Measurements from ENCODE around the gene WDR72.

Gene WDR72

DNA sequence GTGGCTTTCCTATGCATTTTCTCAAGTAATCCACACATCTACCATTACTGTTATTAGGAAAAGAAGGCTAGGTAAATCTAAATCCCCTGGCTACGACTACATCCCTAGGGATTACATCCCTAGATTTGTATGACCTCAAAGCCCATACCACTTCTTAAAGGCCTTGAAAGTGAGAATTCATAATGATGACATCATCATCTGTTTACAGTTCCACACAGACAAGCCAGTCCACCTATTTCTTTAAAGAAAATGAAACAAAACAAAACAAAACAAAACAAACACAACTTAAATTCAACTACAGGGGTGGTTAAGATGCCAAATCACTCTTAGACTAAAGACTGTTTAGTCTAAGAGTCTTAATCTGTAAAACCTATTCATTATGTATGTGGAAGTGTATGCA is 5.7 kb downstream of the WDR72 start:
- H3K4me3 ChIP-seq (ENCODE audit: low read depth, low read length): no peak overlapping the region
- H3K27me3 ChIP-seq (ENCODE audit: control insufficient read depth, insufficient read depth, low read length): peaks cover 10% of the 10 kb centered on the region
- no peaks in the 10 kb centered on the region for H3K4me1 ChIP-seq (ENCODE audit: control insufficient read depth, insufficient read depth, low read length)
- no peaks in the 10 kb centered on the region for H3K9me3 ChIP-seq (ENCODE audit: control insufficient read depth, insufficient read depth, low read depth, low read length)
- H3K27ac ChIP-seq (ENCODE audit: low read depth, low read length): no peak overlapping the region
- H3K9ac ChIP-seq (ENCODE audit: low read length): no peak overlapping the region
- no peaks in the 10 kb centered on the region for H3K36me3 ChIP-seq (ENCODE audit: control insufficient read depth, insufficient read depth, low read length)

DNA sequence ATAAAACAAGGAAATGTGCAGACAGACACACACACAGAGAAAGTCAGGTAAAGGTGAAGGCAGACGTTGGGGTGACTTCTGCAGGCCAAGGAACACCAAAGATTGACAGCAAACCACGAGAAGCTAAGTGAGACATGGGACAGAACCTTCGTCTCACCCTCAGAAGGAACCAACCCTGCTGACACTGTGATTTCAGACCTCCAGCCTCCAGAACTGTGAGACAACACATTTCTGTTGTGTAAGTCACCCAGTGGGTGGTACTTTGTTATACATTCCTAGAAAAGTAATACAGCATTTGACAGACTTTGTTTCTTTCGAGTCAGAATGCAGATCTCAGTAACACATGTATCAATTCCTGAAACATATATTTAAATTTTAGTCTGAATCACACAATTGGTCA is 7.1 kb downstream of the WDR72 start:
- H3K27ac ChIP-seq (ENCODE audit: low read depth, low read length): no peak overlapping the region
- H3K9ac ChIP-seq (ENCODE audit: low read length): no peak overlapping the region
- 0 out of 2 replicates have a peak, but pooled peaks cover 2% of the 10 kb centered on the region for H3K4me1 ChIP-seq (ENCODE audit: control insufficient read depth, insufficient read depth, low read length)
- H3K9me3 ChIP-seq (ENCODE audit: control insufficient read depth, insufficient read depth, low read depth, low read length): no peaks in the 10 kb centered on the region
- no peaks in the 10 kb centered on the region; the same call in 1 of the 2 replicates for H3K27me3 ChIP-seq (ENCODE audit: control insufficient read depth, insufficient read depth, low read length)
- no peaks in the 10 kb centered on the region for H3K36me3 ChIP-seq (ENCODE audit: control insufficient read depth, insufficient read depth, low read length)
- no peak overlapping the region for H3K4me3 ChIP-seq (ENCODE audit: low read depth, low read length)

DNA sequence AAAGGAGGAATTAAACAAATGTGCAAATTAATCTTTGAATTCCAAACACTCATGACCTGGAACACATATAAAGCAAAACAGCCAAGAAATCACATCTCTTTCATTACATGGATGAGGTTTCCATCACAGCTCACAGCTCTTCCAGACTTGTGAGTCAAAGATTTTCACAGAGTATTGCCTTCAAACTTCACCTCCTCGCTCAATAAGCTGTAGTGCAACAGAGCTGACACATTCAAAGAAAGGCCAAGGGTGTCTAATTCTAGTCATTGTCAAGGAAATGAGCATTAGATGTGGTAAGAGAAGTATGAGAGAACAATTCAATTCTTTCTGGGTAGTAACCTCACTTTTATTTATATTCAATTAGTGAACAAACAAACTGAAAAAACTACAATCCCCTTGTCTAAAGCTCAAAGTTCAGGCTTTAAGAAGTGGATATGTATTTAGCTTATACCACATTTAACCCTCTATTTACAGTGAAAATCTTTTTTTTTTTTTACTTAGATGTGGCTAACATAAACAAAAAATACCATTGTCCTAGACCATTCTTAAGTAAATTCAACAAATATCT is 11.9 kb downstream of the WDR72 start:
- Histone ChIP-seq H3K36me3 (ENCODE audit: control insufficient read depth, insufficient read depth, low read length) (no peaks in the 10 kb centered on the region), H3K27me3 (ENCODE audit: control insufficient read depth, insufficient read depth, low read length) (no peaks in the 10 kb centered on the region), H3K9me3 (ENCODE audit: control insufficient read depth, insufficient read depth, low read depth, low read length) (no peaks in the 10 kb centered on the region), H3K4me1 (ENCODE audit: control insufficient read depth, insufficient read depth, low read length) (0 out of 2 replicates have a peak, but pooled peaks cover 3% of the 10 kb centered on the region), H3K4me3 (ENCODE audit: low read depth, low read length) (no peak overlapping the region), H3K27ac (ENCODE audit: low read depth, low read length) (no peak overlapping the region), H3K9ac (ENCODE audit: low read length) (no peak overlapping the region)

DNA sequence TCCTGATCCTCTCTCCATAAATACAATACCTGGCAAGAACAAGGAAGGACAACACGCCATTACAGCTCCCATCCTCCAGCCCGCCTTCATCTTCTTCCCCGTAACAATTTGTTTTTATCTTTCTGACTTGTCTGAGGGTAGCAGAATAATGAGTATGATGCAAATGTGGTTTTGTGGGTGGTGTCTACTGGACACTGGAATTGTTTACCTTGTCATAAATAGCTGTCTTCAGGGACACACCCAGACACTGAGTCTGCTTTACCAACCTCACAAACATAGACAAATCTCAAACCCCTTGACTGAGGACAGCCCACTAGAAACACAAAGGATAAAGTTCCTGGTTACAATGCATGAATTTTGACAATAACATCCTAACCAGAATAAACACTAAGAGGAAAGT is 13.4 kb downstream of the WDR72 start:
- Histone ChIP-seq H3K9ac (ENCODE audit: low read length) (no peak overlapping the region), H3K27me3 (ENCODE audit: control insufficient read depth, insufficient read depth, low read length) (no peaks in the 10 kb centered on the region), H3K36me3 (ENCODE audit: control insufficient read depth, insufficient read depth, low read length) (no peaks in the 10 kb centered on the region), H3K4me3 (ENCODE audit: low read depth, low read length) (no peak overlapping the region), H3K4me1 (ENCODE audit: control insufficient read depth, insufficient read depth, low read length) (0 out of 2 replicates have a peak, but pooled peaks cover 3% of the 10 kb centered on the region), H3K9me3 (ENCODE audit: control insufficient read depth, insufficient read depth, low read depth, low read length) (no peaks in the 10 kb centered on the region), H3K27ac (ENCODE audit: low read depth, low read length) (no peak overlapping the region)

DNA sequence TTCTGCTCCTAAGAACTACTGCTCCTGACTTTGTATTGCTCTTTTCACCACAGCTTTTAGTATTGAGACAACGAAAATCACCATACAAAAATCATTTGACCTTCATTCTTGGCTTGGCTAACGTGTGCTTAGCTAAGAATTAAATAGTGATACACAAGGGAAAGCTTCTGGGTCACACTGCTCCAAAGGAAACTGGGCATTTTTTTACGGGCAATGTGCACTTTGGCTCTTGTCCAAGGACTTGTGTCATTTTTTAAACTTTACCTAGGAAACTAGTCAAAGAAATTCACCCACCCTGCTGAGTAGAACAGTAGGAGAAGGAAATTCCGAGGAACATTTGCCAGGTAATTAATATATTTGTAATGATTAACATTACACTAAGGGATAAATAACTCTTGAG is 19.8 kb downstream of the WDR72 start:
- H3K36me3 ChIP-seq (ENCODE audit: control insufficient read depth, insufficient read depth, low read length): no peaks in the 10 kb centered on the region
- H3K27ac ChIP-seq (ENCODE audit: low read depth, low read length): no peak overlapping the region
- no peaks in the 10 kb centered on the region for H3K27me3 ChIP-seq (ENCODE audit: control insufficient read depth, insufficient read depth, low read length)
- no peak overlapping the region for H3K4me3 ChIP-seq (ENCODE audit: low read depth, low read length)
- H3K9ac ChIP-seq (ENCODE audit: low read length): no peak overlapping the region
- no peaks in the 10 kb centered on the region for H3K4me1 ChIP-seq (ENCODE audit: control insufficient read depth, insufficient read depth, low read length)
- no peaks in the 10 kb centered on the region for H3K9me3 ChIP-seq (ENCODE audit: control insufficient read depth, insufficient read depth, low read depth, low read length)

DNA sequence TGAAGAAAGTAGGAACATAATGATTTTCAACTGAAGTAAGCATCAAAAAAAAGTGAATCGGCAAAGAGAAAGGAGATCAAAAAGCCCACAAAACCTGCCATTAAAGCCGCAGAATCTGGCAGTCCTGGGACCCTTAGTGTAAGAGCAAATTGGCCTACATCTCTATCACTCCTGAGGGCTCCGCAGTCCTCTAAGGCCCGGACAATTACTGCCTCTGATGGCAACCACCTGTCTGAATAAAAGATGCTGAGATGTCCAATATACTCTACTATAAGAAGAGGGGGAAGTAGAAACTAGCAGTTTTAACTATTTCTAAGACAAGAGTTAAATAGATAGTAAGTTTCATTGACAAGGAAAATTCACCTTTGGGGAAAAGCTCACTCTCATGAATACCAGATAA is 20.3 kb downstream of the WDR72 start:
- Histone ChIP-seq H3K4me3 (ENCODE audit: low read depth, low read length) (no peak overlapping the region), H3K27ac (ENCODE audit: low read depth, low read length) (no peak overlapping the region), H3K27me3 (ENCODE audit: control insufficient read depth, insufficient read depth, low read length) (no peaks in the 10 kb centered on the region), H3K4me1 (ENCODE audit: control insufficient read depth, insufficient read depth, low read length) (no peaks in the 10 kb centered on the region), H3K9me3 (ENCODE audit: control insufficient read depth, insufficient read depth, low read depth, low read length) (no peaks in the 10 kb centered on the region), H3K9ac (ENCODE audit: low read length) (no peak overlapping the region), H3K36me3 (ENCODE audit: control insufficient read depth, insufficient read depth, low read length) (no peaks in the 10 kb centered on the region)

DNA sequence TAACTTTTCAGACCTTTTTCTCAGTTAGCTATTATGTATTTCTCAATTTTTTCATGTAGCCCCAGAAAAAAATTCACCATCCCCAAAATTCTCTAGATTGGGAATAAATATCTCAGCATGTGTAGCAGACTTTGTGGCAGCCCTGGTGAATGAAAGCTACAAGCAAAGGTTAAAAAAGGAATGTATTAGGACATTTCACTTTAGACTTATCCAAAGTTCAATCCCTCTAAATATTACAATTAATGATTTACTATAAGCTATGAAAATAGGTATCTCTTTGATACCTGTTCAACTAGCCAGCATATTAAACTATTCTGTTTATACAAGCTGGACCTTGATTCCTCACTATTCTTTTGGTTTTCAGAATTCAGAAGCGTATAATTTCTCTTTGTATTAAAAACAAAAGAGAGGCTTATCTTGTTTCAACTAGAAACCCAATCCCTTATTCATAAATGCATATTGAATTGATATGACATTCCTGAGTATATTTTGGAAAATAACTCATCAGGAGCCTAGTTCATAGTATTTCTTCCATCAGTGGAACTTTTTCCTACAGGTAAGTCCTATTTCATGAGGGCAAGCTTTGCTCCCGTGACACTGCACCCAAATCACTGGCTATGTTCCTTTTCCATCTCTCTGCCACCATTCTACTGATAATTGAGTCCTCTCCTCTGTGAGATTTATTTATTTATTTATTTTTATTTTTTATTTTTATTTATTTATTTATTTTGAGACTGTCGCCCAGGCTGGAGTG is 38.0 kb downstream of the WDR72 start:
- H3K9ac ChIP-seq (ENCODE audit: low read length): no peak overlapping the region
- no peaks in the 10 kb centered on the region for H3K9me3 ChIP-seq (ENCODE audit: control insufficient read depth, insufficient read depth, low read depth, low read length)
- H3K27ac ChIP-seq (ENCODE audit: low read depth, low read length): no peak overlapping the region
- H3K4me3 ChIP-seq (ENCODE audit: low read depth, low read length): no peak overlapping the region
- no peaks in the 10 kb centered on the region for H3K4me1 ChIP-seq (ENCODE audit: control insufficient read depth, insufficient read depth, low read length)
- H3K27me3 ChIP-seq (ENCODE audit: control insufficient read depth, insufficient read depth, low read length): no peaks in the 10 kb centered on the region
- H3K36me3 ChIP-seq (ENCODE audit: control insufficient read depth, insufficient read depth, low read length): no peaks in the 10 kb centered on the region

DNA sequence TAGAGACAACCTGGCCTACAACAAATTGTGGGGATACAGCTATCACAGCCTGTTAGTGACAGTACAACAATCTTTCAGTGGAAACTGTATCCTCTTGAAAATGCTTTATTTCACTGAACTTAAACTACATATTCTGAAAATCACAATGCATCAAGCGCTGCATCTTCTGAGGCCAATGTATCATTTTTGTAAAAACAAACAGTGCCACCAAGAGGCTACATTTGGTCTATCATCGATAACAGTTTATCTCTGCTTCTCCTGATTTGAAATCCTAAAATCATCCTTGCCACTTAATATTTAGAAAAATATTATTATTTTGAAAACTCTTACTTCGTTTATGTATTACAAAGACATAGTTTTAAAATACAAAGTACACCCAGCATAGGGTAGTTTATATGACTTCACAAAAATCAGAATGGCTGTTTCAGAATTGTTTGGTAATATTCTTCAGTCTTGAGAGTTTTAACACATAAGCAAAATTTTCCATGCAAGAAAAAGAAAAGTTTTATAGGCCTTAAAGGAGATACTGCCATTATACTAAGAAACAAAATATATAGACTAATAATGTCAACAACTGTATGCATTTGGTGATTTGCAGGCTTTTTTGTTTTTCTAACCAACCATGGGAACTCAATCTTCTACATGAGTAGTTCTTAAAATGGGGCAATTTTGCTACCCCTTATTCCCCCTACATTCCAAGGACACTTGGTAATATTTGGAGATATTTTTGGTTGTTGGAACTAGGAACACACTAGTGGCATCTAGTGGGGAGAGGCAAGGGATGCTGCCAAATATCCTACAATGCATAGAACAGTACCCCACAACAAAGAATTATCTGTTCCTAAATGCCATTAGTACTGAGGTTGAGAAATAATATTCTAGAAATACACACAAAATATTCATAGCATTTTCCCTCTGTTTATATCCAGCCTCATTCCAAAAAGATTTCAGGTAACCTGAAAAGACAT is 42.3 kb downstream of the WDR72 start:
- H3K27me3 ChIP-seq (ENCODE audit: control insufficient read depth, insufficient read depth, low read length): no peaks in the 10 kb centered on the region

DNA sequence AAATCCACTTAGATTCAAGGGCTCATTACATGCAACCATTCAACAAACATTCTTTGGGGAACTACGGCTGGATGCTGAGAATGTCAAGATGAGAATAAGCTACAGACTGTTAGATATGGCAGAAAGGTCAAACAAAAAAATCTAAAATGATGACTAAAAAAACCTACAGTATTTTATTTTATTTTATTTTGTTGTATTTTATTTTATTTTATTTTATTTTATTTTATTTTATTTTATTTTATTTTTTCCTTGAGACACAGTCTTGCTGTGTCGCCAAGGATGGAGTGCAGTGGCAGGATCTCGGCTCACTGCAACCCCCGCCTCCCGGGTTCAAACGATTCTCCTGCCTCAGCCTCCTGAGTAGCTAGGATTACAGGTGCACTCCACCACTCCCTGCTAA is 46.2 kb downstream of the WDR72 start:
- no peak overlapping the region for H3K27ac ChIP-seq (ENCODE audit: low read depth, low read length)
- no peaks in the 10 kb centered on the region for H3K27me3 ChIP-seq (ENCODE audit: control insufficient read depth, insufficient read depth, low read length)
- no peaks in the 10 kb centered on the region for H3K36me3 ChIP-seq (ENCODE audit: control insufficient read depth, insufficient read depth, low read length)
- no peak overlapping the region for H3K4me3 ChIP-seq (ENCODE audit: low read depth, low read length)
- H3K9me3 ChIP-seq (ENCODE audit: control insufficient read depth, insufficient read depth, low read depth, low read length): no peaks in the 10 kb centered on the region
- H3K4me1 ChIP-seq (ENCODE audit: control insufficient read depth, insufficient read depth, low read length): no peaks in the 10 kb centered on the region
- no peak overlapping the region for H3K9ac ChIP-seq (ENCODE audit: low read length)

More for the DNA sequence above, 42.3 kb downstream of the WDR72 start:
- H3K9me3 ChIP-seq (ENCODE audit: control insufficient read depth, insufficient read depth, low read depth, low read length): no peaks in the 10 kb centered on the region
- no peak overlapping the region for H3K27ac ChIP-seq (ENCODE audit: low read depth, low read length)
- H3K4me3 ChIP-seq (ENCODE audit: low read depth, low read length): no peak overlapping the region
- H3K9ac ChIP-seq (ENCODE audit: low read length): no peak overlapping the region
- H3K36me3 ChIP-seq (ENCODE audit: control insufficient read depth, insufficient read depth, low read length): no peaks in the 10 kb centered on the region
- H3K4me1 ChIP-seq (ENCODE audit: control insufficient read depth, insufficient read depth, low read length): no peaks in the 10 kb centered on the region

DNA sequence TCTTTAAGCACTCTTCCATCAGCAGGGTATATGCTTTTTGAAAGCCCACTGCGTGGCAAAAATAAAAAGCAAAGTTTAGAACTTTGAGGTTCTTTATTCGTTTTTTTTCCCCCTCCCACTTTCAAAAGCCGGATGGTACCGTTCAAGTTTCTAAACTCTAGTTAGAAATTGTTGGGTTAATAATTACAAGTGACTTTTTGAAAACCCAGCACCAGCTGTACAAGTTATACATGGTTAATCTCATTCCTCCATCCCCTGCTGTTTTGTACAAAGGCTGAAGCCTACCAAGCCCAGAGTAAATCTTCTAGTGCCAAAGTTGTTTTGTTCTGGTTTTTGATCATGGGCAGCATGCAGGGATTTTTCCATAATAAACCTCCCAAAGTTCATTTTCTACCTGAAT is 48.6 kb downstream of the WDR72 start:
- Histone ChIP-seq H3K4me1 (ENCODE audit: control insufficient read depth, insufficient read depth, low read length) (no peaks in the 10 kb centered on the region), H3K27me3 (ENCODE audit: control insufficient read depth, insufficient read depth, low read length) (no peaks in the 10 kb centered on the region), H3K27ac (ENCODE audit: low read depth, low read length) (no peak overlapping the region), H3K9me3 (ENCODE audit: control insufficient read depth, insufficient read depth, low read depth, low read length) (no peaks in the 10 kb centered on the region), H3K9ac (ENCODE audit: low read length) (no peak overlapping the region), H3K36me3 (ENCODE audit: control insufficient read depth, insufficient read depth, low read length) (no peaks in the 10 kb centered on the region), H3K4me3 (ENCODE audit: low read depth, low read length) (no peak overlapping the region)

DNA sequence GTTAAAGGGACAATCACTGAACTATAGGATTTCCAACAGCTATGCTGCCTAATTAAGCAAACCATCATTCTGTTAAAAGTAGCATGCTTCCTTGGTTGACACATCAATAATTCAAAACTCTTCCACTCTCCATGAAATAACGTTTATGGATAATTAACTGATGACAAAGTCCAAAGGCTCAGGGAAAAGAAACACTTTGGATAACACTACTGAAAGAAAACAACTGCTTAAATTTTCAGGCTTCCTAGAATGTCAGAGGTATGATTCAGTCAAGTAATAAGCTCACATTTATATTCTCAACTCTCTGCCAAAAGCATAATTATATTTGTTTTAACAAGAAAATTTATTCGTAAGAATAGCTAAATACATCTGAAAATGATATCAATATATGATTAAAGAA is 49.6 kb downstream of the WDR72 start:
- Histone ChIP-seq H3K4me1 (ENCODE audit: control insufficient read depth, insufficient read depth, low read length) (no peaks in the 10 kb centered on the region), H3K36me3 (ENCODE audit: control insufficient read depth, insufficient read depth, low read length) (no peaks in the 10 kb centered on the region), H3K4me3 (ENCODE audit: low read depth, low read length) (no peak overlapping the region), H3K9me3 (ENCODE audit: control insufficient read depth, insufficient read depth, low read depth, low read length) (no peaks in the 10 kb centered on the region), H3K27me3 (ENCODE audit: control insufficient read depth, insufficient read depth, low read length) (no peaks in the 10 kb centered on the region), H3K9ac (ENCODE audit: low read length) (no peak overlapping the region), H3K27ac (ENCODE audit: low read depth, low read length) (no peak overlapping the region)

Measured in HUES6 (cell line).